Measurements from ENCODE around the gene ZC3H12C.

The ZC3H12C gene

DNA sequence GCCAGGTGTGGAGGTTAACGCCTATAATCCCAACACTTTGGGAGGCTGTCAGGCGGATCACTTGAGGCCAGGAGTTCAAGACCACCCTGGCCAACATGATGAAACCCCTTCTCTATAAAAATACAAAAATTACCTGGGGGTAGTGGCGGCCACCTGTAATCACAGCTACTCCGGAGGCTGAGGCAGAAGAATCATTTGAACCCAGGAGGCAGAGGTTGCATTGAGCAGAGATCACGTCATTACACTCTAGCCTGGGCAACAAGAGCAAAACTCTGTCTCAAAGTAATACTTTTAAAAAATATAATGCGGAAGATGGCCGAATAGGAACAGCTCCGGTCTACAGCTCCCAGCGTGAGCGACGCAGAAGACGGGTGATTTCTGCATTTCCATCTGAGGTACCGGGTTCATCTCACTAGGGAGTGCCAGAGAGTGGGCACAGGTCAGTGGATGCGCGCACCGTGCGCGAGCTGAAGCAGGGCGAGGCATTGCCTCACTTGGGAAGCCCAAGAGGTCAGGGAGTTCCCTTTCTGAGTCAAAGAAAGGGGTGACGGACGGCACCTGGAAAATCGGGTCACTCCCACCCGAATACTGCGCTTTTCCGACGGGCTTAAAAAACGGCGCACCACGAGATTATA lies 115.6 kb downstream of the ZC3H12C start:
- in situ Hi-C loops (cut with MboI; ENCODE audit: low sequenced_read_pairs), result loop anchor here (10.0 kb wide), 1 partner anchor 166 kb away; no protein-coding TSS in a partner anchor

DNA sequence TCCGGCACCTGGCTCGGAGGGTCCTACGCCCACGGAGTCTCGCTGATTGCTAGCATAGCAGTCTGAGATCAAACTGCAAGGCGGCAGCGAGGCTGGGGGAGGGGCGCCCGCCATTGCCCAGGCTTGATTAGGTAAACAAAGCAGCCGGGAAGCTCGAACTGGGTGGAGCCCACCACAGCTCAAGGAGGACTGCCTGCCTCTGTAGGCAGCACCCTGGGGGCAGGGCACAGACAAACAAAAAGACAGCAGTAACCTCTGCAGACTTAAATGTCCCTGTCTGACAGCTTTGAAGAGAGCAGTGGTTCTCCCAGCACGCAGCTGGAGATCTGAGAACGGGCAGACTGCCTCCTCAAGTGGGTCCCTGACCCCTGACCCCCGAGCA lies 116.1 kb downstream of the ZC3H12C start:
- in situ Hi-C loops (cut with MboI; ENCODE audit: low sequenced_read_pairs), result loop anchor here (10.0 kb wide), 1 partner anchor 165 kb away; no protein-coding TSS in a partner anchor

- in situ Hi-C loops (cut with MboI; ENCODE audit: low sequenced_read_pairs), result no loop called here
Measured at GRCh38 chr11:110217223-110217877, 124.2 kb downstream of the ZC3H12C start.

- in situ Hi-C loops (cut with MboI; ENCODE audit: low sequenced_read_pairs), result no loop called here
Measured at GRCh38 chr11:110217936-110218335, 124.7 kb downstream of the ZC3H12C start.

- in situ Hi-C loops (cut with MboI; ENCODE audit: low sequenced_read_pairs), result no loop called here
Measured at GRCh38 chr11:110219006-110219785, 126.0 kb downstream of the ZC3H12C start.

All from HL-60/S4 treated with retinoic acid at 250 ng/mL for 4 days and 3 days (cell line).